ENCODE data around the gene LAIR1. TPM values are rescaled to one million over a fixed set of nuclear protein-coding genes. Genes with fewer than 3 reads are reported as not detected.
A peak's percentile ranks its signal among the peaks of the same experiment; 100 is the strongest.

The LAIR1 gene, protein sequence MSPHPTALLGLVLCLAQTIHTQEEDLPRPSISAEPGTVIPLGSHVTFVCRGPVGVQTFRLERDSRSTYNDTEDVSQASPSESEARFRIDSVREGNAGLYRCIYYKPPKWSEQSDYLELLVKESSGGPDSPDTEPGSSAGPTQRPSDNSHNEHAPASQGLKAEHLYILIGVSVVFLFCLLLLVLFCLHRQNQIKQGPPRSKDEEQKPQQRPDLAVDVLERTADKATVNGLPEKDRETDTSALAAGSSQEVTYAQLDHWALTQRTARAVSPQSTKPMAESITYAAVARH
- 1 to 10 TPM; 3.3 to 5.9 (median 5.3) TPM for polyA plus RNA-seq (ENCODE audit: insufficient read length in 3 of 3)
- long read RNA-seq, donor 1, partial matches to known transcripts: 0 of 2 reads
- long read RNA-seq, donor 1, other reads (novel, unspliced or antisense): 0 of 2 reads
- long read RNA-seq, donor 2, partial matches to known transcripts: 0 of 1 reads
- long read RNA-seq, donor 2, other reads (novel, unspliced or antisense): 0 of 1 reads
- long read RNA-seq, donor 3, full-length matches to known transcripts: 1 of 1 reads
- long read RNA-seq, donor 3, partial matches to known transcripts: 0 of 1 reads
- long read RNA-seq, donor 3, other reads (novel, unspliced or antisense): 0 of 1 reads
- long read RNA-seq, donor 4, partial matches to known transcripts: 0 of 1 reads
- long read RNA-seq, donor 4, other reads (novel, unspliced or antisense): 0 of 1 reads
- long read RNA-seq, donor 5, full-length matches to known transcripts: 5 of 5 reads
- long read RNA-seq, donor 5, partial matches to known transcripts: 0 of 5 reads
- long read RNA-seq, donor 5, other reads (novel, unspliced or antisense): 0 of 5 reads
- long read RNA-seq, donor 6: 0 reads
- long read RNA-seq, donor 7, full-length matches to known transcripts: 1 of 1 reads
- long read RNA-seq, donor 7, partial matches to known transcripts: 0 of 1 reads
- long read RNA-seq, donor 7, other reads (novel, unspliced or antisense): 0 of 1 reads
- long read RNA-seq, donor 8, full-length matches to known transcripts: 1 of 1 reads
- long read RNA-seq, donor 8, partial matches to known transcripts: 0 of 1 reads
- long read RNA-seq, donor 8, other reads (novel, unspliced or antisense): 0 of 1 reads
- long read RNA-seq, donor 9: 0 reads
- long read RNA-seq, donor 10, partial matches to known transcripts: 0 of 3 reads
- long read RNA-seq, donor 10, other reads (novel, unspliced or antisense): 0 of 3 reads
- long read RNA-seq, donor 11: 0 reads
- long read RNA-seq, donor 12: 0 reads
- long read RNA-seq, donor 13, full-length matches to known transcripts: 4 of 4 reads
- long read RNA-seq, donor 13, partial matches to known transcripts: 0 of 4 reads
- long read RNA-seq, donor 13, other reads (novel, unspliced or antisense): 0 of 4 reads
- long read RNA-seq, donor 14, full-length matches to known transcripts: 4 of 4 reads
- long read RNA-seq, donor 14, partial matches to known transcripts: 0 of 4 reads
- long read RNA-seq, donor 14, other reads (novel, unspliced or antisense): 0 of 4 reads
- long read RNA-seq, donor 15: 0 reads
- long read RNA-seq, donor 16, full-length matches to known transcripts: 6 of 6 reads
- long read RNA-seq, donor 16, partial matches to known transcripts: 0 of 6 reads
- long read RNA-seq, donor 16, other reads (novel, unspliced or antisense): 0 of 6 reads

DNA sequence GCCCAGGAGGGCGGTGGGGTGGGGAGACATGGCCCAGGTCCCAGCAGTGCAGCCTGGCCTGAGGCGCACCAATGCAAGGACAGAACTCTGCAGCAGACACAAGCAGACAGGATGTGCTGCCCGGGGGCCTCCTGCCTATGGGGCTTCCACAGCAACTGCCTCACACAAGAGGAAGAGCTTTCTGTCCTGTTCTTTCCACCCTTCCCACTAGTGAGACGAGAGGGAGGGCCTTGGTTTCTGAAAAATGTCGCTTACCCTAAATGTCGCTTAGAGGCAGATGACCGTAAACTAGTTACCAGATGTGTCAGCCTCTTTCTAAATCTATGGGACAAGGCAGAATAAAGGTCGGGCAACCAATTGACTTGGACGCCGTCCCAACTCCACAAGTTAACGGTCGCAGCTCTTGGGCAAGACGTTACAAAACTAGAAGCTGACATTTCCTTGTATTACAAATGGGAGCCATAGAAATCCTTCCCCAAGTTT lies at the start of gene LAIR1:
Gene LAIR1 (minus strand): TSS at position 157 of the 483 bp plus-strand sequence. CDS start 127 bp downstream, at position 30.
- no peak for DNase-seq (ENCODE audit: extremely low read depth in 1 of 11, low read depth in 9 of 11, low spot score in 4 of 11)

DNA sequence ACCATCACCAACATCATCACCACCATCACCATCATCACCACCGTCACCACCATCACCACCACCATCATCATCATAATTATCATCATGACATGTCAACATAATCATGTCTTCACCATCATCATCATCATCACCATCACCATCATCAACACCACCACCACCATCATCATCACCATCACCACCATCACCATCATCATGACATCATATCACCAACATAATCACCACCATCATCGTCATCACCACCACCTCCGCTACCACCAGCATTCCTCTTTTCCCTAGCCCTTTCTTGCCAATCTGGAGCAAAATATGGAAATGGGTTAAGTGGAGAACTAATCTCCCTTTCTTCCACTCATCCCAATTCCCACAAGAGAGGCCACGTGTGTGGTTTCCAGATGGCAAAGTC lies 49.4 kb upstream of the LAIR1 start:
- DNase-seq (ENCODE audit: extremely low read depth in 1 of 11, low read depth in 9 of 11, low spot score in 4 of 11): no peak

DNA sequence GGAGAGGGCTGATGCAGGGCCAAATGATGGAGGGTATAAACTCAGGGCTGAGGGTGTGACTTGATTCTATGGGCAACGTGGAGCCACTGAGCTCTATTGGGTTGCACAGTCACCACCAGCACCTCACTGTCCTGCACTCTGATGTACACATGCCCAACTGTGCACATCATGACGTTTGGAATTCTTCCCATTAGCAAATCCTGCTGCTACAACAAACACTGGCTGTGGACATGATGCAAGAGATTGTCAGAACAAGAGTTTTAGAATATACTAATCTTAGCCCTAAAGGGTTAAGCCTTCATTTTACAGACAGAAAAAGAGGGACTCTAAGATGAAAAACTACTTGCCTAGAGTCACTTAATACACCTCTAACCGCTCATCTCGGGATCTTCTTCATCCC lies 48.1 kb upstream of the LAIR1 start:
- no peak for DNase-seq (ENCODE audit: extremely low read depth in 1 of 11, low read depth in 9 of 11, low spot score in 4 of 11)

DNA sequence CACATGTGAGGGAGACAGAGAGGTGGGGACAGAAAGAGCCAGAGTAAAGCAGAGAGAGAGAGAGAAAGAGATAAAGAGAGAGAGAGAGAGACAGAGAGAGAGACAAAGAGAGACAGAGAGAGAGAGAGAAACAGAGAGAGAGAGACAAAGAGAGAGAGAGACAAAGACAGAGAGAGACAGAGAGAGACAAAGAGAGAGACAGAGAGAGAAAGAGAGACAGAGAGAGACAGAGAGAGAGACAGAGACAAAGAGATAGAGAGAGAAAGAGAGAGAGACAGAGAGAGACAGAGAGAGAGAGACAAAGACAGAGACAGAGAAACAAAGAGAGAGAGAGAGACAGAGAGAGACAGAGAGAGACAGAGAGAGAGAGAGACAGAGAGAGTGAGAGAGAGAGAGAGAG lies 46.3 kb upstream of the LAIR1 start:
- no peak for DNase-seq (ENCODE audit: extremely low read depth in 1 of 11, low read depth in 9 of 11, low spot score in 4 of 11)

DNA sequence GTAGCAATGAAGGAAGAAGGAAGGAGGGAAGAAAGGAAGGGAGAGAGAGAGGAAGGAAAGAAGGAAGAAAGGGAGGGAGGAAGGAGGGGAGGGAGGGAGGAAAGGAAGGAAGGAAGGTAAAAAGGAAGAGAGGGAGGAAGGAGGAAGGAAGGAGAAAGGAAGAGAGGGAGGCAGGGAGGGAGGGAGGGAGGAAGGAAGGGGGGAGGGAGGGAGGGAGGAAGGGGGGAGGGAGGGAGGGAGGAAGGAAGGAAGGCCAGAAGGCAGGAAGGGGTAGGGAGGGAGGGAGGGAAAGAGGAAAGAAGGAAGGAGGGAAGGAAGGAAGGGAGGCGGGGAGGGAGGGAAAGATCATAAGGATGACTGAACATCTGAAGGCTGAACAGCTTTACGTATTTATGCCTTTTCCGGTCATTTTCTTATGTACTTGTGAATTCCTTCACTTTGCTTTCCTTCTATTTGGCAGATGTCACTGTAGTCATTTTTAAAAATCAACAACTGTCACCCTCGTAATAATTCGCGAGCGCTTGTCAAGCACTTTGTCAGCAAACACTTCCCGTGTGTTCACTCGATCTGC lies 43.8 kb upstream of the LAIR1 start:
- DNase-seq (ENCODE audit: extremely low read depth in 1 of 11, low read depth in 9 of 11, low spot score in 4 of 11): no peak

DNA sequence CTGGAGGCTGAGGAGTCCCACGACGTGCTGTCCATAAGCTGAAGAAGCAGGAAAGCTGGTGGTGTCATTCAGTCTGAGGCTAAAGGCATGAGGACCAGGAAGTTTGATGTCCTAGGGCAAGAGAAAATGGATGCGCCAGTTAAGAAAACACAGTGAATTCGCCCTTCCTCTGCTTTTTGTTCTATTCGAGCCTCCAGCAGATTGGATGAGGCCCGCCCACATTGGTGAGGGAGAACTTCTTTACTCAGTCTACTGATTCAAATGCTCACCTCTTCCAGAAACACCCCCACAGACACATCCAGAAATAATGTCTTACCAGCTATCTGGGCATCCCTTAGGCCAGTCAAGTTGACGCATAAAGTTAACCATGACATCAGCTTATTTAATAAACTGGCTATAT lies 43.0 kb upstream of the LAIR1 start:
- DNase-seq (ENCODE audit: extremely low read depth in 1 of 11, low read depth in 9 of 11, low spot score in 4 of 11): no peak

DNA sequence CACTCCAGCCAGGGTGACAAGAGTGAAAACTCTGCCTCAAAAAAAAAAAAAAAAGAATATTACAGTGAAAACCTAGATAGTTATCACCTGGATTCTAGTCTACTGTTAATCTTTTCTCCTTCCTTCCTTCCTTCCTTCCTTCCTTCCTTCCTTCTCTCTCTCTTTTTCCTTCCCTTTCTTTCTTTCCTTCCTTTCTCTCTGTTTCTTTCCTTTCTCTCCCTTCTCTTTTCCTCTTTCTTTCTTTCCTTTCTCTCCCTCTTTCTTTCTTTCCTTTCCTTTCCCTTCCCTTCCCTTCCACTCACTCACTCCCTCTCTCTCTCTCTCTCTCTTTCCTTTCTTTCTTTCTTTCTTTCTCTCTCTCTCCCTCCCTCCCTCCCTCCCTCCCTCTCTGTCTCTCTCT lies 40.9 kb upstream of the LAIR1 start:
- no peak for DNase-seq (ENCODE audit: extremely low read depth in 1 of 11, low read depth in 9 of 11, low spot score in 4 of 11)

DNA sequence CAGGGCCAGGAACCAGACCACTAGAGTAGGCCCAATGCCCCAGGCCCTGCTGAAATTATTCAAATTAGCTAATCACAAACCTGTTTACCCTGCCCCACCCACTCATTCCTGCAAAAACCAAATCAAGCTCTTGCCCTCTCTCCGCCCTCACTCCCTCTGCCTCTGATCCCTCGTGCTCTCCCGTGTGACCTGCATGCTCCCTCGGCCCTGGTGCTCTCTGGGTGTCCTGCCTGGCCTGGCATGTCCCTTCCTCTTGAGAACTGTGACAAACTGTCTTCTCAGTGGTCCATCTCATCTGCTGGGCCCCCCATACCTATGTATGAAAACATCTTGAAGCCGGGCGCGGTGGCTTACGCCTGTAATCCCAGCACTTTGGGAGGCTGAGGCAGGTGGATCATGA lies 38.3 kb upstream of the LAIR1 start:
- no peak for DNase-seq (ENCODE audit: extremely low read depth in 1 of 11, low read depth in 9 of 11, low spot score in 4 of 11)

DNA sequence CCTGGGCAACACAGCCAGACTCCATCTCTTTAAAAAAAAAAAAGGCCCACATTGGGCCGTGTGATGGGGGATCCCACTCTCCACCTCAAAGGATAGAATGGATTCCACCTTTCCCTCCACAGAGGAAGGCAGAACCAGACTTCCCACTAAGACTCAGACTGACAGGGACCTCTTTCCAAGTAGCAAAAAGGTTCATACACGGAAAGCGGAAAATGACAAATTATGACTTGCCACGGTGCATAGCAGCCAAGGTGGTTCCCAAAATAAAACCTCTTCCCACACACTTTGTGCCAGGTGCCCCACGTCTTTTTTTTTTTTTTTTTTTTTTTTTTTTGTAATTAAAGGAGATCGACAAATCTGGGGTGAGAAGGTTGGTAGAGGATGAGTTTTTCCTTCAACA lies 36.2 kb upstream of the LAIR1 start:
- no peak for DNase-seq (ENCODE audit: extremely low read depth in 1 of 11, low read depth in 9 of 11, low spot score in 4 of 11)

DNA sequence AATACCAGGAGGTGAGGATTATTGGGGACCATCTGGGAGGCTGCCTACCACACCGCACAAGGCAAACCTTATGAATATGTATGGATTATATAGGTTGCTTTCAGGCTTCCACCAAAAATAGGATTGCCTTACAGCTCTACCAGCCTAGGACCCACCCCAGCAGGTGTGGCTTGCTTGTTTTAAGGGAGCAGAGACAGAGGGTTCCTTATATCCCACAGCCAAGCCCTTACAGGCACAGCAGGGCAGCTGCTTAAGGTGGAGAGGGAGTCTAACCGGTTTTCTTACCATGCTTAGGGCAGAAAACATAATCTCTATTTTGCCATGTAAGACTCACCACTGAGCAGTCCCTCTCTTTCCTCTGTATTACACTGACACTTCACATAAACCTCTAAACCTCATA lies 34.5 kb upstream of the LAIR1 start:
- no peak for DNase-seq (ENCODE audit: extremely low read depth in 1 of 11, low read depth in 9 of 11, low spot score in 4 of 11)

DNA sequence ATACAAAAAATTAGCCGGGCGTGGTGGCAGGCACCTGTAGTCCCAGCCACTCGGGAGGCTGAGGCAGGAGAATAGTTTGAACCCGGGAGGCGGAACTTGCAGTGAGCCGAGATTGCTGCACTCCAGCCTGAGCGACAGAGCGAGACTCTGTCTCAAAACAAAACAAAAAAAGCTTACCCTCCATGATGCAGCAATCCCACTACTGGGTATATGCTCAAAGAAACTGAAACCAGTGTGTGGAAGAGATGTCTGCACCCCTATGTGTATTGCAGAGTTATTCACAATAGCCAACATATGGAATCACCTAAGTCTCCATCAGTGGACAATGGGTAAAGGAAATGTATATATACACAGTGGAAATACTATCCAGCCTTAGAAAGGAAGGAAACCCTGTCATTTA lies 31.0 kb upstream of the LAIR1 start:
- no peak for DNase-seq (ENCODE audit: extremely low read depth in 1 of 11, low read depth in 9 of 11, low spot score in 4 of 11)

DNA sequence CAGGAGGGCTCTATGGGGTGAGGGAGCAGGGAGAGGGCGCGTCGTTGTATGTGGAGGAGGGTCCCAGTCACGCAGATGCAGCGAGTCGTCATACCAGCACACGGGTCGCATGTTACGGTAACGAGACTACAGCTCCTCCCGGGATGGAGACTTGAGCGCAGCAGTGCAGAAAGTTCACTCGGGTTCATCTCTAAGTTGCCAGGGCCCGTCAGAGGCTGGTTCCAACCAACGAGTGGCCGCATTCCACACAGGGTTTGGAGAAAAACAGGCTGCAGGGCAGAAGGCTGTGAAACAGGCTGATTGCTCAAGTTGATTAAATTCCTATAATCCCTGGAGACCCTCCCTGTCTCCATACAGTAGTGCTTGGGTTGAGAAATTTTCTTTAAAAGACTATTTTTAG lies 28.6 kb upstream of the LAIR1 start:
- DNase-seq (ENCODE audit: extremely low read depth in 1 of 11, low read depth in 9 of 11, low spot score in 4 of 11): peak in 1 of 11 donors; percentile 24

DNA sequence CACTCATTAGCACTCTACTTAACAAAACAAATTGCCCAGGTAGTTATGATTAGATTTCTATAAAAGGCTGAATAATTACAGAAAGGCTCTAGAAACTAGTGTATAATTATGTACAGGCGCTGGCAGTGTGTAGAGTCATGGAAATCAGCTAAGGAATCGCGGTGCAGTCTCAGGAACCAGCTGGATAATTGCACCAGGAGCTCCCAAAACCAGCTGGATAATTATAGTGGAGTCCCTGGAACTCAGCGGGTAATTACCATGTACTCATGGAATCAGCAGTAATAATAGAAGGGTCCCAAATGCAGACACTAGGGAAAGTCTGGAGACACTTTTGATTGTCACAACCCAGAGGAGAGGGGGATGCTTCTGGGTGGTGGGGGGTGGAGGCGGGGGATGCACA lies 27.4 kb upstream of the LAIR1 start:
- no peak for DNase-seq (ENCODE audit: extremely low read depth in 1 of 11, low read depth in 9 of 11, low spot score in 4 of 11)

DNA sequence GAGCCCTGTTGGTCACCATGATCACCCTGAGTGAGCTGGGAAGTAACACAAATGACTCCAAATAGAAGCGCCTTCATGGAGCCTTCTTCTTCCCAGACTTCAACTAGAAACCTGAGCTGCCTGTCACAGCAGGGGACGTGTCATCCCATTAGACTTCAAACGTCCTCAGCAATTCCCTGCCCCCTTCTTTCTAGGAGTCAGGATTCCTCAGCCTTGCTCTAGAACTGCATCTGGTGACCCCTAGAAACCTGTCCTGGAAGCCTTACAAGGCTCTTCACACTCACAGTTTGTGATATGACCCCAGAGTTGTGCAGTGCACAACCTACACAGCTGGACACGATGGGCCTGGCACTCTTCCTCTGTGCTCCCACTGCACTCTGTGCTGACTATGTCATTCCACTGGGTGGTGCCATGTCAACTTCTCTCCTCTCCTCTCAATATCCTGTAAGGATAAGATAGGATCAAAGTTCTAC lies 26.9 kb upstream of the LAIR1 start:
- DNase-seq (ENCODE audit: extremely low read depth in 1 of 11, low read depth in 9 of 11, low spot score in 4 of 11): no peak

DNA sequence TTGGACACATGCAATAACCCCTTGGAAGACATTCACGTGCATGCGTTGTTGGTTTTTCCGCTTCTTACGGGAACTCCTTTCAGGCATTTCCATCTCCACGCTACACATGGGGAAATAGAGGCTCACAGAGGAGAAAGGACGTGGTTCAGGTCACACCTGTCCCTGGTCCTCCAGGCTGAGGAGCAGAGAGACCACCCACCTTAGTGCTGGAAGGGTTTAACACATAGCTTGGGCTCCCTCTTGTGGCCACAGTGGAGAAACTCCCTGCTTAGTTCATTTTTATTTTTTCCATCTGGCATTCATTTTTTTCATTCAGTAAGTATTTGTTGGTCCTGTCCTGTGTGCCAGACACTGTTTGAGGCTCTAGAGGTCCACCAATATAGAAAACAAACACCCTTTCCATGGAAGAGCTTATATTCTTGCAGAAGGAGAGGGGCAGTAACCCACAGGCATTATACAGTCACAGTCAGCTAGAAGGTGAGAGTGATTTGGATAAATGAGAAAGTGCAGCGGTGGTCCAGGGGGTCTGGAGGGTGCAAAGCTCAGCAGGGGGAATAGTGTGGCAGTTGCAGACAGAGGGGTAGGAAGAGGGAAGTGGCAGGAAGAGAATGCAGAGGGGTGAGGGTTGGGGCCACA lies 26.3 kb upstream of the LAIR1 start:
- peak in 10 of 11 donors; percentile 45 to 74 (median 62) for DNase-seq (ENCODE audit: extremely low read depth in 1 of 11, low read depth in 9 of 11, low spot score in 4 of 11)

DNA sequence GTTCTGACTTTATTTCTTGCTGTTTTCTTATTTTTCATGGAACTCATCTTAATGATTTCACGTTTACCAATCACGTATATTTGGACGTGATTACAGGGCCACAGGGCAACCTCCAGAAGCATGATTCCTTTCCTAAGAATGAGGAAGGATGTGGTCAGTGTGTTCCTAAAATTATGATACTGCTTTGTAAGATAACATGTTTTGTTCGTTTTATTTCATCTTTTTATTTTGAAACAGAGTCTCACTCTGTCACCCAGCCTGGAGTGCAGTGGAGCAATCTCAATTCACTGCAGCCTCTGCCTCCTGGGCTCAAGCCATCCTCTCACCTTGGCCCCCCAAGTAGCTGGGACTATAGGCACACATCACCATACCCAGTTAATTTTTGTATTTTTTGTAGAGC lies 24.8 kb upstream of the LAIR1 start:
- DNase-seq (ENCODE audit: extremely low read depth in 1 of 11, low read depth in 9 of 11, low spot score in 4 of 11): no peak

DNA sequence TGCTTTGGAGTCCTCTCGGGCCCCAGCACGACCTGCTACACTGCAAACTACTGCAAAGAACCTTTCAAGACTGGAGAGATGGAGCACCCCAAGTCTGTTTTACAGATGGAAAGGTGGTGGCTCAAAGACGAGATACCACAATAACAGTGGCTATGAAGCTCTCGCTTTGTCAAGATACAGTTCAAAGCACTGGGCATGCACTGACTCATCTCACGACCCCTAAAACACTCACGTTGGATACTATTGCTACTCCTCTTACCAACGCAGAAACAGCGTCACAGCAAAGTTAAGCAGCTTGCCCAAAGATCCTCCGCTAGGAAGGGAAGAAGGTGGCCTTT lies 24.0 kb upstream of the LAIR1 start:
- no peak for DNase-seq (ENCODE audit: extremely low read depth in 1 of 11, low read depth in 9 of 11, low spot score in 4 of 11)
